T-helper 2 cell treated with Interferon-gamma antibody and Interleukin-4, amounts not matched to agents 5 μg/mL and 100 μg/mL, for 36 hours (primary cell): Measurements from ENCODE around the gene NDOR1.

Experiments used
- DNase-seq: peaks from one replicate; pipeline ENCODE4 v3.0.0; 2021; ENCODE audit warnings: low spot score
- H3K27ac Mint-ChIP-seq: one replicate; pipeline ENCODE4 v1.8.0; 2021; ENCODE audit warnings: mild to moderate bottlenecking, mixed read lengths
- H3K27me3 Mint-ChIP-seq: one replicate; pipeline ENCODE4 v1.8.0; 2021; ENCODE audit warnings: low read depth, mixed read lengths
- H3K36me3 Mint-ChIP-seq: one replicate; pipeline ENCODE4 v1.8.0; 2021; ENCODE audit warnings: low read depth, mixed read lengths
- H3K4me1 Mint-ChIP-seq: one replicate; pipeline ENCODE4 v1.8.0; 2021; ENCODE audit warnings: low read depth, mixed read lengths
- H3K4me3 Mint-ChIP-seq: one replicate; pipeline ENCODE4 v1.8.0; 2022; ENCODE audit warnings: mild to moderate bottlenecking, moderate library complexity, mixed read lengths
- H3K9me3 Mint-ChIP-seq: one replicate; pipeline ENCODE4 v1.8.0; 2021; ENCODE audit warnings: mixed read lengths

Gene NDOR1

GRCh38 chr9:137164370-137165249 is 40.9 kb upstream of the NDOR1 start:
- H3K36me3 Mint-ChIP-seq, result no peaks in the 10 kb centered on the region
- DNase-seq, result no peak
- H3K4me3 Mint-ChIP-seq, result no peak overlapping the region
- no peak overlapping the region for H3K27ac Mint-ChIP-seq
- no peaks in the 10 kb centered on the region for H3K9me3 Mint-ChIP-seq
- no peaks in the 10 kb centered on the region for H3K4me1 Mint-ChIP-seq
- H3K27me3 Mint-ChIP-seq, result peaks cover 28% of the 10 kb centered on the region

GRCh38 chr9:137165250-137165836 is 40.2 kb upstream of the NDOR1 start:
- Mint-ChIP-seq H3K27me3 (peaks cover 27% of the 10 kb centered on the region), H3K4me3 (no peak overlapping the region), H3K36me3 (no peaks in the 10 kb centered on the region), H3K9me3 (no peaks in the 10 kb centered on the region), H3K27ac (no peak overlapping the region), H3K4me1 (no peaks in the 10 kb centered on the region)
- DNase-seq, result no peak

- H3K4me1 Mint-ChIP-seq, result no peaks in the 10 kb centered on the region
- peaks cover 30% of the 10 kb centered on the region for H3K27me3 Mint-ChIP-seq
- no peak overlapping the region for H3K4me3 Mint-ChIP-seq
- DNase-seq, result no peak
- H3K9me3 Mint-ChIP-seq, result no peaks in the 10 kb centered on the region
- H3K36me3 Mint-ChIP-seq, result no peaks in the 10 kb centered on the region
- H3K27ac Mint-ChIP-seq, result no peak overlapping the region
Measured at GRCh38 chr9:137166380-137167229, 38.9 kb upstream of the NDOR1 start.

- DNase-seq, result no peak
- peaks cover 29% of the 10 kb centered on the region for H3K27me3 Mint-ChIP-seq
Measured at GRCh38 chr9:137167277-137167746, 38.2 kb upstream of the NDOR1 start.

GRCh38 chr9:137167747-137168572 is 37.5 kb upstream of the NDOR1 start:
- Mint-ChIP-seq H3K4me3 (no peak overlapping the region), H3K27me3 (peaks cover 29% of the 10 kb centered on the region), H3K9me3 (no peaks in the 10 kb centered on the region), H3K4me1 (no peaks in the 10 kb centered on the region), H3K36me3 (no peaks in the 10 kb centered on the region), H3K27ac (no peak overlapping the region)
- no peak for DNase-seq

More at GRCh38 chr9:137167277-137167746, 38.2 kb upstream of the NDOR1 start:
- Mint-ChIP-seq H3K9me3 (no peaks in the 10 kb centered on the region), H3K4me3 (no peak overlapping the region), H3K36me3 (no peaks in the 10 kb centered on the region), H3K27ac (no peak overlapping the region), H3K4me1 (no peaks in the 10 kb centered on the region)

- Mint-ChIP-seq H3K27ac (no peak overlapping the region), H3K27me3 (peaks cover 33% of the 10 kb centered on the region), H3K4me1 (no peaks in the 10 kb centered on the region), H3K9me3 (no peaks in the 10 kb centered on the region), H3K36me3 (no peaks in the 10 kb centered on the region), H3K4me3 (peak overlapping the region; percentile 29)
- DNase-seq, result no peak
Measured at GRCh38 chr9:137168573-137168903, 37.0 kb upstream of the NDOR1 start.

- Mint-ChIP-seq H3K9me3 (no peaks in the 10 kb centered on the region), H3K36me3 (no peaks in the 10 kb centered on the region), H3K27me3 (peaks cover 32% of the 10 kb centered on the region), H3K4me3 (peak overlapping the region; percentile 66), H3K4me1 (no peaks in the 10 kb centered on the region), H3K27ac (no peak overlapping the region)
- no peak for DNase-seq
Measured at GRCh38 chr9:137168904-137169856, 36.3 kb upstream of the NDOR1 start.

- no peaks in the 10 kb centered on the region for H3K4me1 Mint-ChIP-seq
- DNase-seq, result no peak
- peak within 1 kb of the TSS; percentile 66 for H3K4me3 Mint-ChIP-seq
- H3K27ac Mint-ChIP-seq, result no peak within 1 kb of the TSS
- peaks cover 31% of the 10 kb centered on the region for H3K27me3 Mint-ChIP-seq
- H3K9me3 Mint-ChIP-seq, result no peaks in the 10 kb centered on the region
- H3K36me3 Mint-ChIP-seq, result no peaks in the 10 kb centered on the region
Measured at GRCh38 chr9:137169896-137170358, 35.6 kb upstream of the NDOR1 start, which contains the start of gene LRRC26. TSS of gene LRRC26 (minus strand) at chr9:137170051. CDS start at chr9:137169943, 108 bp downstream.

- Mint-ChIP-seq H3K4me3 (no peak overlapping the region), H3K9me3 (no peaks in the 10 kb centered on the region), H3K27ac (no peak overlapping the region), H3K4me1 (no peaks in the 10 kb centered on the region), H3K27me3 (peaks cover 31% of the 10 kb centered on the region), H3K36me3 (no peaks in the 10 kb centered on the region)
- DNase-seq, result no peak
Measured at GRCh38 chr9:137170486-137171148, 34.9 kb upstream of the NDOR1 start.

GRCh38 chr9:137171149-137171900 is 34.2 kb upstream of the NDOR1 start:
- peaks cover 31% of the 10 kb centered on the region for H3K27me3 Mint-ChIP-seq
- DNase-seq, result no peak

GRCh38 chr9:137172901-137173795 is 32.4 kb upstream of the NDOR1 start:
- H3K27ac Mint-ChIP-seq, result no peak overlapping the region
- no peak overlapping the region for H3K4me3 Mint-ChIP-seq
- no peak for DNase-seq
- no peaks in the 10 kb centered on the region for H3K9me3 Mint-ChIP-seq
- H3K27me3 Mint-ChIP-seq, result peaks cover 24% of the 10 kb centered on the region
- H3K36me3 Mint-ChIP-seq, result peaks cover 4% of the 10 kb centered on the region
- no peaks in the 10 kb centered on the region for H3K4me1 Mint-ChIP-seq

More at GRCh38 chr9:137171149-137171900, 34.2 kb upstream of the NDOR1 start:
- Mint-ChIP-seq H3K4me3 (no peak overlapping the region), H3K27ac (no peak overlapping the region), H3K4me1 (no peaks in the 10 kb centered on the region), H3K36me3 (no peaks in the 10 kb centered on the region), H3K9me3 (no peaks in the 10 kb centered on the region)
